HG02588 (cell line): ENCODE data around the gene PTPRH.

ENCODE experiments used
- ATAC-seq: cut with Tn5 transposase; IDR thresholded peaks from one replicate; pipeline ENCODE4 v1.9.1; 2021; ENCODE audit warnings: mild to moderate bottlenecking, moderate library complexity; ENCODE audit not compliant: unreplicated experiment

PTPRH gene

GRCh38 chr19:55134736-55135135 lies 74.6 kb downstream of the PTPRH start:
- no peak for ATAC-seq

GRCh38 chr19:55133639-55134444 lies 75.5 kb downstream of the PTPRH start:
- ATAC-seq = no peak

DNA sequence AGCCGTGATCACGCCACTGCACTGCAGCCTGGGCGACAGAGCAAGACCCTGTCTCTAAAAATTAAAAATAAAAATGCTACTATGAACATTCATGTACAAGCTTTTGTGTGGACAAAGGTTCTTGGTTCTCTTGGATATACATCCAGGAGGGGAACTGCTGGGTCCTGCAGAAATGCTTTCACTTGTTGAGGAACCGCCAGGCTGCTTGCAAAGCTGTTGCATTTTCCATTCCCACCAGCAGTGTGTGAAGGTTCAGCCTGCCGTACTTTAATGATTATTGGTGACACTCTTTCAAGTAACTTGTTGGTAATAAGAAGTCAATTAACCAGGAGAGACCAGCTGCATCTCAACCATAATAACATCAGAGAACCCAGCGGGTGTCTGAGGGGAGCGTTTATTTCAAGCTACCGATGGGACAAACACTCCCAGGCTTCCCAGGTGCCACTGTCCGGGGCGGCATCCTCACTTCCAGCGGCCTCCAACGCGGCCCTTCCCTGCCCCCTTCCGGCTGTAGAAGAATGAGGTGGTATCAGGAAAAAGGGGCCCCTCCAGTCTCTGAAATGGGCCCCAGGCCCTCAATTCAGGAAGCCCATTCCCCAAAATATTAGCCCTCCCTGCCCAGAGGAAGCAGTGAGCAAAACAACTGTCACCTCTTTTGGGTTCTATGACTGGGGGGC lies 76.7 kb downstream of the PTPRH start:
- ATAC-seq = no peak

- no peak for ATAC-seq
Observed at GRCh38 chr19:55131421-55131820, 77.9 kb downstream of the PTPRH start.
